T-helper 9 cell (primary cell): ENCODE results near the gene IFNE.

ENCODE experiments used
- DNase-seq: peaks from one replicate; pipeline ENCODE4 v3.0.0-alpha.2; 2020
- total RNA-seq, 2 donors: gene quantifications; one replicate each; lab custom pipeline; 2026; lab: John Stamatoyannopoulos, UW

The IFNE gene
- total RNA-seq: 0 reads per million in 2 donors

DNA sequence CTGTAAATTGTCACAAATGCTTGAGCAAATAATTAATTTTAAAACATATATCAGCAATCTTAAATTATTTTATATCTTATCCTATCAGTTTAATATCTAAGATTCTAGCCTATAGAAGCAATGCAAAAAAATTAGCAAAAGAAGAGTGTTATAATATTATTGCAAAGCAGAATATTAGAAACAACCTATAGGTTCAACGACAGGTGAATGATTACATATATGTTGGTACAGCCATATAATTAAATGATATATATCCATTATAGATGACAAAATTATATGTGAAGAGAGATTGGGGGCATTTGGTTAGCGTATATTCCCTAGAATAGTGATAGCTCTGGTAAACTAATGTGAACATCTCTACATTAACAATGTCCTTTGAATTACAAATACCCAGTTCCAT lies at the start of gene IFNE:
Gene IFNE, minus strand, starts transcription at position 101 of the 400 bp plus-strand sequence. CDS start 619 bp downstream, outside the sequence.
- DNase-seq: no peak

GRCh38 chr9:21528123-21528808 lies 46.2 kb upstream of the IFNE start:
- no peak for DNase-seq

GRCh38 chr9:21527579-21527978 lies 45.5 kb upstream of the IFNE start:
- DNase-seq: no peak

DNA sequence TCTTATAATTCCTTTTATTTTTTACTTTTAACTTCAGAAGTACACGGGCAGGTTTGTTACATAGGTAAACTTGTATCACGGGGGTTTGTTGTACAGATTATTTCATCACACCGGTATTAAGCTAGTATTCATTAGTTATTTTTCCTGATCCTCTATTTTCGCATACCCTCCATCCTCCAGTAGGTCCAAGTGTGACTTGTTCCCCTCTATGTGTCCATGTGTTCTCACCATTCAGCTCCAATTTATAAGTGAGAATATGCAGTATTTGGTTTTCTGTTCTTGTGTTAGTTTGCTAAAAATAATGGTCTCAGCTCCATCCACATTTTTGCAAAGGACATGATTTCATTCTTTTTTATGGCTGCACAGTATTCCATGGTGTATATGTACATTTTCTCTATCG lies 43.1 kb upstream of the IFNE start:
- no peak for DNase-seq

DNA sequence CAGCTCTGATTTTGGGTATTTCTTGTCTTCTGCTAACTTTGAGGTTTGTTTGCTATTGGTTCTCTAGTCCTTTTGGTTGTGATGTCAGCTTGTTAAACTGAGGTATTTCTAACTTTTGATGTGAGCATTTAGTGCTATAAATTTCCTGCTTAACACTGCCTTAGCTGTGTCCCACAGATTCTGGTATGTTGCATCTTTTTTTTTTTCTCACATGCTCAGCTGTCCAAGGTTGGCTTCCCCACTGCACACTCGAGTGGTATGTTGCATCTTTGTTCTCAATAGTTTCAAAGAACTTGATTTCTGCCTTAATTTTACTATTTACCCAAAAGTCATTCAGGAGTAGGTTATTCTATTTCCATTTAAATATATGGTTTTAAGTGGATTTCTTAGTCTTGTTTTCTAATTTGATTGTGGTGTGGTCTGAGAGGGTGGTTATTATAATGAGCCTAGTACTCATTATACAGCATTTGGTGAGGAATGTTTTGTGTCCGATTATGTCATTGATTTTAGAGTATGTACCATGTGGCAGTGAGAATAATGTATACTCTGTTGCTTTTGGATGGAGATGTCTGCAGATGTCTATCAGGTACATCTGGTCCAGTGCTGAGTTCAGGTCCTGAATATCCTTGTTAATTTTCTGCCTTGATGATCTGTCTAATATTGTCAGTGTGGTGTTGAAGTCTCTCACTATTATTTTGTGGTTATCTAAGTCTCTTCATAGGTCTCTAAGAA lies 42.2 kb upstream of the IFNE start:
- no peak for DNase-seq

DNA sequence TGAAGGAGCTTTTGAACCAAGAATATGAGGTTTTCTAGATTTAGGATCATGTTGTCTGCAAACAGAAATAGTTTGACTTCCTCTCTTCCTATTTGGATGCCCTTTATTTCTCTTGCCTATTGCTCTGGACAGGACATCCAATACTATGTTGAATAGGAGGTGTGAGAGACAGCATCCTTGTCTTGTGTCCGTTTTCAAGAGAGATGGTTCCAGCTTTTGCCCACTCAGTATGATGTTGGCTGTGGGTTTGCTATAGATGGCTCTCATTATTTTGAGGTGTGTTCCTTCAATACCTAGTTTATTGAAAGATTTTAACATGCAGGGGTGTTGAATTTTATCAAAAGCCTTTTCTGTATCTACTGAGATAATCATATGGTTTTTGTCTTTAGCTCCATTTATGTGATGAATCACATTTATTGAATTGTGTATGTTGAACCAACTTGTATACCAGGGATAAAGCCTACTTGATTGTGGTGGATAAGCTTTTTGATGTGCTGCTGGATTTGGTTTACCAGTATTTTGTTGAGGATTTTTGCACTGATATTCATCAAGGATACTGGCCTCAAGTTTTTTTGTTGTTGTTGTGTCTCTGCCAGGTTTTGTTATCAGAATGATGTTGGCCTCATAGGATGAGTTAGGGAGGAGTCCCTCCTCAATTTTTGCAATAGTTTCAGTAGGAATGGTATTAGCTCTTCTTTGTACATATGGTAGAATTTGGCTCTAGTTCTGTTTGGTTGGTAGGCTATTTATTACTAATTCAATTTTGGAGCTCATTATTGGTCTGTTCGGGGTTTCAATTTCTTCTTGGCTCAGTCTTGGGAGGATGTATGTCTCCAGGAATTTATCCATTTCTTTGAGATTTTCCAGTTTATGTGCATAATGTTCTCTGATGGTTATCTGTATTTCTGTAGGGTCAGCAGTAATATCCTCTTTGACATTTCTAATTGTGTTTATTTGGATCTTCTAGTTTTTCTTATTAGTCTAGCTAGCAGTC lies 41.2 kb upstream of the IFNE start:
- no peak for DNase-seq

DNA sequence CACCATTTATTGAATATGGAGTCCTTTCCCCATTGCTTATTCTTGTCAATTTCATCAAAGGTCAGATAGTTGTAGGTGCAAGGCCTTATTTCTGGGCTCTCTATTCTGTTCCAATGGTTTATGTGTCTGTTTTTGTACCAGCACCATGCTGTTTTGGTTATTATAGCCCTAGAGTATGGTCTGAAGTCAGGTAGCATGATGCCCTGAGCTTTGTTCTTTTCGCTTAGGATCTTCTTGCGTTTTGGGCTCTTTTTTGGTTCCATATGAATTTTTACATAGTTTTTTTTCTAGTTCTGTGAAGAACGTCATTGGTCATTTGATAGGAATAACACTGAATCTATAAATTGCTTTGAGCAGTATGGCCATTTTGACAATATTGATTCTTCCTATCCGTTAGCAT lies 40.2 kb upstream of the IFNE start:
- DNase-seq: no peak

DNA sequence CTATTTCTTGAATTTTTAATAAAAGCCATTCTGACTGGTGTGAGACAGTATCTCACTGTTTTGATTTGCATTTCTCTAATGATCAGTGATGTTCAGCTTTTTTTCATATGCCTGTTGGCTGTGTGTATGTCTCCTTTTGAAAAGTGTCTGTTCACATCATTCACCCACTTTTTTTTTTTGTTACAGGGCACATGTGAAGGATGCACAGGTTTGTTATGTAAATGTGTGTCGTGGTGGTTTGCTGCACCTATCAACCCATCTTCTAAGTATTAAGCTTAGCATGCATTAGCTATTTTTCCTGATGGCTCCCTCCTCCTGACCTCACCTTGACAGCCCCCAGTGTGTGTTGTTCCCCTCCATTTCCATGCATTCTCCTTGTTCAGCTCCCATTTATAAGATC lies 39.3 kb upstream of the IFNE start:
- DNase-seq: no peak

- DNase-seq: no peak
These were observed 38.6 kb upstream of the IFNE start for GRCh38 chr9:21520501-21521228.

- DNase-seq: no peak
These were observed 37.8 kb upstream of the IFNE start for GRCh38 chr9:21519855-21520434.

DNA sequence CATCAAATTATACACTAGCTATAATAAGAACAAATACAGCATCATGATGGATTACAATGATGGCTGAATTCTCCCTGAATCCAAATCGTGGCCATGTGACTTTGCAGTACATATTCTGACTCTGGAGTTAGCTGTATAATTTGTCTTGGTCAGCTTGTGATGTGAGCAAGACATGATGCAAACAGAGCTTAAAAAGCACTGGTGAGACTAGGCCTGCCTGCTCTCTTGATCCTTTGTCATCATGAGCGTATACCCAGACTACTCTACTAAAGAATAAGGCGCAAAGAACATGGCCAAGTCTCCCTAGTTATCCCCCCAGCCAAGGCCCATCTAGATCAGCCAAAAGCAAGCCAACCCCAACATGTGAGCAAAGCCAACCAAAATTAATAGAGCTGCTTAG lies 34.7 kb upstream of the IFNE start:
- DNase-seq: no peak

- no peak for DNase-seq
These were observed 31.3 kb upstream of the IFNE start for GRCh38 chr9:21513431-21513830.

GRCh38 chr9:21510806-21511205 lies 28.7 kb upstream of the IFNE start:
- DNase-seq: no peak

GRCh38 chr9:21507483-21507790 lies 25.3 kb upstream of the IFNE start:
- no peak for DNase-seq

- DNase-seq: no peak
These were observed 24.7 kb upstream of the IFNE start for GRCh38 chr9:21506626-21507482.

DNA sequence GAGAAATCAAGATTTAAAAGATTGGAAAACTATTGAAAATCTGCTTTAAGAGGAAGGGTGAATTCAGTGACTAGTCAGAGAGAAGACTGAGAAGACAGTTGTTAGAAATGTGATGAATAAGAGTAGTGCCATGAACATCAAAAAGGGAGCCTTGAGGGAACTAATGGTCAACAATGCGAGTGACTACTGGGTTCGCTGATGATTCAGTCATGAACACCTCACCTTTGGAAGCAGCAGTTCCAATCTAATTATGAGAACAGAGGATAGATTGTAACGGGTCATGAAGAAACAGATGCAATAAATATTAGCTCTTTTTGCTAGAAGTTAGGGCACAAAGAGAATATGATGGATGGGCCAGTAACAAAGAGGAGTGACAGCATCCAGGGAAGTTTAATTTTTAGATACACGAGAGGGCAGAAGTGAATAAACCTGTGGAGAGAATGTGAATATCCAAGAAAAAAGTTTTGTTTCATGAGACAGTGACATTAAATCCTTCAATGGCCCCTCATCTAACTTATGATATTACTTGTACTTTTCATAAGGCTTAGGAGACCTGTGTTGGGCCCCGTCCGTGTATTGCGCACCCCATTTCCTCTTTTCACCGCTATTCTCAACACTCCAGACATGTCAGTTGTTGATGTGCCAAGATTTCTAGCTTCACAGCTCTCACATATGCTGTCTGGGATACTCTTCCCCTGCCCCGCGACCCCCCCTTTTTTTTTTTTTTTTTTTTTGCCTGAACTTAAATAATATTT lies 23.5 kb upstream of the IFNE start:
- DNase-seq: no peak

- DNase-seq: no peak
These were observed 22.8 kb upstream of the IFNE start for GRCh38 chr9:21504894-21505293.

DNA sequence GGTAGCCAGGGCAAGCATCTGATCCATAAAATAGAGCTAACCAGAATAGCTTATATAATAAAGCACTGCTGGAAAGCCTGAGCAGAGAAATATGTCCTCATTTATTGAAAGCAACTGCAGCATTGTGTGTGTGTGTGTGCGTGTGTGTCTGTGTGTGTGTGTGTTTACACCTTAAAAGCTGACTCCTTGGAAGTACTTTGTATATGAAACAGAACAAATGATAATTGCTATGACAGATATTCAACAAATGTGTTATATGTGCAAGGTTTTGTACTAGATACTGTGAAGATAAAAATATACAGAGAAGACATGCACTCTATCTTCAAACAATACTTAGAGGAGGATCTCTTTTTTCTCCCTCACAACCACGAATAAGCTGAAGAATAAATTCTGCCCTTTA lies 22.0 kb upstream of the IFNE start:
- DNase-seq: no peak

DNA sequence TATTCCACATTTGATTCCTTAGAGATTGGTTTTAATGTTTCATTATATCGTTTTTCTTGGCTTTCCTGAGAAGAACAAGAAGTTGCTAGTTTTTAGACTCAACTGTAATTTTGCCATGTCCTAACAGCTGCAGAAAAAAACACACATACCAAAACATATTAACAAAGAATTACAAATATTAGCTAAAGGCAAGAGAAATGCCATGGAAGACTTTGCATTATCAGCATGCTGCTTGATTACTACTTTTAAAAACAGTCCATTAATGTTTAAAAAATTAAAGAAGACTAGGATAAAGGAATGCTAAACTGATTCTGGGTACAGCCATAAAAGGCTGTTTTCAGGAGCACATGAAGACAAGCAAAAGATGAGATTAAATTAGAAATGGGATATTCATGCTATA lies 20.5 kb upstream of the IFNE start:
- no peak for DNase-seq

DNA sequence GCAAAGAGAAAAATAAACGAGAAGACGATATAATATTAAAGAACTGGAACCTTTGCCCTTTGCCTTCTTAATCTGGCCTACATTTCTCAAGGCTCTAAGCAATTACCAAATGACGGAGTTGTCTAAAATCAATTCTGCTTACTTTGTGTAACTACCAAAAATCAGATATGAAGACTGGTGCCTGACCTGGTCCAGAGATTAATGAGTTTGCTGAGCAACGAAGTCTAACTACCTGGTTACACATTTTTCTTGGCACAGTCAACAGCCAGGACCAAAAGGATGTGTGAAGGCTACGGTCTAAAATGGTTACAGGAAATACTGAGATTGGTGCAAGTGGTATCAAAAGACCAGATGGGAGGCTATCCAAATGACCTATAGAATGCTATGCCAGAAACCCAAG lies 17.8 kb upstream of the IFNE start:
- DNase-seq: no peak

GRCh38 chr9:21491756-21492155 lies 9.6 kb upstream of the IFNE start:
- DNase-seq: no peak
